Measurements from ENCODE around the gene SNX2.

SNX2 gene, protein sequence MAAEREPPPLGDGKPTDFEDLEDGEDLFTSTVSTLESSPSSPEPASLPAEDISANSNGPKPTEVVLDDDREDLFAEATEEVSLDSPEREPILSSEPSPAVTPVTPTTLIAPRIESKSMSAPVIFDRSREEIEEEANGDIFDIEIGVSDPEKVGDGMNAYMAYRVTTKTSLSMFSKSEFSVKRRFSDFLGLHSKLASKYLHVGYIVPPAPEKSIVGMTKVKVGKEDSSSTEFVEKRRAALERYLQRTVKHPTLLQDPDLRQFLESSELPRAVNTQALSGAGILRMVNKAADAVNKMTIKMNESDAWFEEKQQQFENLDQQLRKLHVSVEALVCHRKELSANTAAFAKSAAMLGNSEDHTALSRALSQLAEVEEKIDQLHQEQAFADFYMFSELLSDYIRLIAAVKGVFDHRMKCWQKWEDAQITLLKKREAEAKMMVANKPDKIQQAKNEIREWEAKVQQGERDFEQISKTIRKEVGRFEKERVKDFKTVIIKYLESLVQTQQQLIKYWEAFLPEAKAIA

DNA sequence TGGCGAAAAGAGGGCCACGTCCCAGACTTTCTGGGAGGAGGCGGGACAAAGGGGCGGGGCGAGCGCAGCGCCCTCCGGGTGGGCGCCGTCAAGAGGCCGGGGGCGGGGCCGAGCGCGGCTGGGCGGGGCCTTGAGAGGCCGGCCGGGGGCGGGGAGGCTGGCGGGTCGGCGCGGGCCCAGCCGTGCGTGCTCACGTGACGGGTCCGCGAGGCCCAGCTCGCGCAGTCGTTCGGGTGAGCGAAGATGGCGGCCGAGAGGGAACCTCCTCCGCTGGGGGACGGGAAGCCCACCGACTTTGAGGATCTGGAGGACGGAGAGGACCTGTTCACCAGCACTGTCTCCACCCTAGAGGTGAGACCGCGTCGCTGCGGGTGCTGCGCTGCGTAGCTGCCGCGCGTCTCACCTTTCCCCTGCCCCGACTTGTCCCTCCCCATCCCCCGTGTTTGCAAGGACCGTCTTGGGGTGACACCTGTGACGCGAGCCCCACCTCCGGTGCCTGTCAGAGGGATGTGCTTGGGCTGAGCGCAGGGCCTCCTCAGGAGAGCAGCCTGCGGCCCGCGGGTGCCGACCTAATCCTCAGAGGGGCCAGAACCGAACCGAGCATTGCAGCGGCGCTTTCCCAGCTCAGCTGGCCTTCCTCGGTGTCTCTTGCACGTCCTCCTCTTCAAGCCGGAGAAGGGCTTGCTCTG lies at the start of gene SNX2:
SNX2 (plus strand) TSS at position 220 of the 689 bp plus-strand sequence; CDS start at position 244, 24 bp downstream.
- Mint-ChIP-seq H3K27ac (peak within 1 kb of the TSS; percentile 91), H3K9me3 (no peaks in the 10 kb centered on the region), H3K4me3 (peak within 1 kb of the TSS; percentile 92), H3K4me1 (ENCODE audit: low read depth) (peaks cover 46% of the 10 kb centered on the region), H3K36me3 (ENCODE audit: low read depth) (peaks cover 9% of the 10 kb centered on the region), H3K27me3 (no peaks in the 10 kb centered on the region)
- peak; percentile 93 for DNase-seq

DNA sequence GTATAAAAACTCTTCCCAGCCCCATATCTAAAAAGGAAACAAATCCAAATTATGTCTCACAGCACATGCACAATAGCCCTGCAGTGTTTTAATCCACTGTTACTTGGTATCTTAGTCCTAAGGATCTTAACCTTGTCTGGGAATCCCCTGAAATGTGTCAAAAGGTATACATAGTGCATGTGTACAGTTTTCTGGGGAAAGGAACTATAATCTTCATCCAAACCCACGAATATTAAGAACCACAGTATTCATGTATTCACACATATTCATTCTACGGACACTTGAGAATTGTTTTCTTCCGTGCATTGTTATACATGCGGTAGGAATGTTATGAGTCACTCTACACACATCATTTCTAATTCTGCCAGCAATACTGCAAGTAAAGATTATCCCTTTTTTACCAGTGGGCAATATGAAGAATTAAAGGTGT lies 47.8 kb upstream of the SNX2 start:
- Mint-ChIP-seq H3K4me3 (no peak overlapping the region), H3K27me3 (peaks cover 28% of the 10 kb centered on the region), H3K27ac (no peak overlapping the region), H3K36me3 (ENCODE audit: low read depth) (no peaks in the 10 kb centered on the region), H3K9me3 (no peaks in the 10 kb centered on the region), H3K4me1 (ENCODE audit: low read depth) (peaks cover 8% of the 10 kb centered on the region)
- no peak for DNase-seq

DNA sequence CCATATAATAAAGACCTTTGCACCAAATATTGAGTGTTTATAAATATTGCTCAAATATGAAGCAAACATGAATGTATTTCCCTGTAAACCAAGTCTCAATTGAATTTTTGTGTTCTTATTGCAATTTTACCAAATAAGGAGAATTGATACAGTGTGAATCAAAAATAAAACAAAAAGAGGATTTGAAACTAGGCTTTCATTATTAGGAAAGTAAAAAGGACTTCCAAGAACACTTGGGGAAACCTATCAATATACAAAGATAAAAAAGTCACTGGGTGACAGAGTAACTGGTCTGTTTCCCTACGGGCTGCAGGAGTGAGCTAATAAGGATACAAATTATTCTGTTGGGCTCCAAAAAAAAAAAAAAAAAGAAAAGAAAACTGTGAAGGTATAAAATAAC lies 44.8 kb upstream of the SNX2 start:
- no peak for DNase-seq
- H3K27me3 Mint-ChIP-seq = peaks cover 28% of the 10 kb centered on the region
- no peak overlapping the region for H3K27ac Mint-ChIP-seq
- no peaks in the 10 kb centered on the region for H3K36me3 Mint-ChIP-seq (ENCODE audit: low read depth)
- no peak overlapping the region for H3K4me3 Mint-ChIP-seq
- H3K9me3 Mint-ChIP-seq = no peaks in the 10 kb centered on the region
- no peaks in the 10 kb centered on the region for H3K4me1 Mint-ChIP-seq (ENCODE audit: low read depth)

DNA sequence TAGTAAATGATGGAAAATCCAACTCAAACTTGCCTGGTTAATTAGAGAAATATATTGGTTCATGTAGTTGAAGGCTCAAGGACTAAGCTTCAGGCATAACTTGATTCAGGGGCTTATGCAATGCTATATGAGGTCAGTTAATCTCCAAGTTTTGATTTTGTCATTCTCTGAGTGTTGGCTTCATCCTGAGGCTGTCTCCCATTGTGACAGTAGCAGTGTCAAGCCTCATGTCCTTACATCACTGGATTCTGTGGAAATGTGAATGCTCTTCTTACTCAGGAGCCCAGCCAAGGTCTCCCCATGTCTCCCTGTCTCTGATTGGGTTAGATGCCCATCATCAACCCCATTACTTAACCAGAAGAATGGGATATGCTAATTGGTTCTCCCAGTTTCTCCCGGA lies 44.4 kb upstream of the SNX2 start:
- H3K27ac Mint-ChIP-seq = no peak overlapping the region
- peaks cover 31% of the 10 kb centered on the region for H3K27me3 Mint-ChIP-seq
- H3K36me3 Mint-ChIP-seq (ENCODE audit: low read depth) = no peaks in the 10 kb centered on the region
- H3K4me1 Mint-ChIP-seq (ENCODE audit: low read depth) = no peaks in the 10 kb centered on the region
- no peaks in the 10 kb centered on the region for H3K9me3 Mint-ChIP-seq
- no peak for DNase-seq
- H3K4me3 Mint-ChIP-seq = no peak overlapping the region

DNA sequence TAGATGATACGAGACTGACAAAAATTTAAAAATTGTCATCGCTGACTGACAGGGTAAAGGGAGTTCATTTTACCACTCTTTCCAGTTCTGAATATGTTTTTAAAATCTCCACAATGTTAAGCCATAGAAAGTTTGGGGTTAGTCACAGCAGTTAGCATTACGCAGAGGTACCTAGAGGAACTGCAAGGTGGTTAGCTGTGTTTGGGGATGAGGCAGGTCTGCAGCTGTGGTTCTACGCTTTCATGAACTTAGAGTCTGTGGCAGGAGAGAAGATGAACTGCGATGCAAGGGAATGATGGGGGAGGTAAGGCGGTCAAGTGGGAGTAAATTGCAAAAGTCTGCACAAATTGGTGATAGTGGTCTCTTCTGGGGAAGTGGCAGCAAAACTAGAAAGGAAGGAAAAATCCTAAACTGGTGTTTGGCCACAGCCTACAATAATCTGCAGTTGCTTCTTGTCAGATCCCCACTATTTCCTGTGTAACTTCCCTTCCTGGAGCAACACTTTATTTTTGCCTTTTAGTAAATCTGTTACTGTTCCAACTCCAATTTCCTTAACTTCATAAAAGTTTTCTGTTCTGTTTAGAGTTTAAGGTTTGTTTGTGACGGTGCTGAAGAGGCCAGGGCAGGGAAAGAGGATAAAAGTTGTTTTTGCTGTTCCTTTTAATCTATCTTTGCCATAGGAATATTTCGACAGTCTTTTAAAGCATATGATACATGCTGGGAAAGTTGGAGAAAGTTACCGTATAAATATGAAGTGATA lies 38.6 kb upstream of the SNX2 start:
- Mint-ChIP-seq H3K27ac (no peak overlapping the region), H3K9me3 (no peaks in the 10 kb centered on the region), H3K4me1 (ENCODE audit: low read depth) (no peaks in the 10 kb centered on the region), H3K36me3 (ENCODE audit: low read depth) (no peaks in the 10 kb centered on the region), H3K4me3 (no peak overlapping the region), H3K27me3 (peaks cover 33% of the 10 kb centered on the region)
- DNase-seq = no peak

DNA sequence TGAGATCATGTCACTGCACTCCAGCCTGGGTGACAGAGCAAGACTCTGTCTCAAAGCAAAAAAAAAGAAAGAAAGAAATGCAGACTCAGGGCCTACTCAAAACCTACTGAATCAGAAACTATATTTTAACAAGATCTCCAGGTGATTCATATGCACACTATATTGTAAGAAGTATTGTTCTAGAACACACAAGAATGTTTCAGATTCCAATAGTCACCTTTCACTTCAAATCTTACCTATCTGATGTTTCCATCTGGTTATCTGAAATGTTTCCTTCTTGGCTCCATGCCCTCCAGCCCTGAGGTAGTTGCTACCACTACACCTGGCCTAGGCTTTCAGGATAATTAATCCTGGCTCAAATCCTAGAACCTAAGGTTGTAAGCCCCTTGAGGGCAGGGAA lies 36.8 kb upstream of the SNX2 start:
- no peaks in the 10 kb centered on the region for H3K4me1 Mint-ChIP-seq (ENCODE audit: low read depth)
- peaks cover 28% of the 10 kb centered on the region for H3K27me3 Mint-ChIP-seq
- H3K9me3 Mint-ChIP-seq = no peaks in the 10 kb centered on the region
- DNase-seq = no peak
- no peak overlapping the region for H3K4me3 Mint-ChIP-seq
- H3K27ac Mint-ChIP-seq = no peak overlapping the region
- H3K36me3 Mint-ChIP-seq (ENCODE audit: low read depth) = no peaks in the 10 kb centered on the region

DNA sequence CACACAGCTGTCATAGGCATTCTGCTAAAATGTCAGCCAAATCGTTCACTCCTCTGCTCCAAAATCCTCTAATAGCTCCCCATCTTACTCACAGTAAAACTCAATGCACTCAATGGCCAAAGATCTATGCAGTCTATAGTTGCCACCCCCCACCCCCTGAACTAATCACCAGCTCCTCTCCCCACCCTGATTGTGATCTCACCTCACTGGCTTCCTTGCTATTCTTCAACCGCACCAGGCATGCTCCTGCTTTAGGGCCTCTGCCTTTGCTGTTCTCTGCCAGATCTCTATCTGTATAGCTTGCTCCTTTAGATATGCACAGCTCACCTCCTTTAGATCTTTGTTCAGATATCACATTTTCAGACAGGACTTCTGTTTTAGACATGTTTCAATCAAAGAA lies 33.2 kb upstream of the SNX2 start:
- Mint-ChIP-seq H3K36me3 (ENCODE audit: low read depth) (no peaks in the 10 kb centered on the region), H3K9me3 (no peaks in the 10 kb centered on the region), H3K4me1 (ENCODE audit: low read depth) (no peaks in the 10 kb centered on the region), H3K27ac (no peak overlapping the region), H3K27me3 (peaks cover 7% of the 10 kb centered on the region), H3K4me3 (no peak overlapping the region)
- no peak for DNase-seq

DNA sequence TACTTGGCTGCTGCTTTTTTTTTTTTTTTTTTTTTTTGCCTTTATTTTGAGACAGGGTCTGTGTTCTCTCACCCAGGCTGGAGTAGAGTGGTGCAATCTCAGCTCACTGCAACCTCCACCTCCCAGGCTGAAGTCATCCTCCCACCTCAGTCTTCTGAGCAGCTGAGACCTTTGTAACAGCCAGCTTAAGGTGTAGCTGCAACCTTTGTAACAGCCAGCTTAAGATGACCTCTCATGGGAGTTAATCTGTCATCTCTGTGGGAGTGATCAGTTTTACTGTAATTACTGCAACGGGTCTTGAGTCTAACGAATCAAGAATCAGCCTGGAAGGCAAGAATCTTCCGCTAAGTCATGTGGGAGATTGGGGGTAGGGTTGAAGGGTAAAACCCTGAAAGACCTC lies 31.6 kb upstream of the SNX2 start:
- Mint-ChIP-seq H3K4me1 (ENCODE audit: low read depth) (no peaks in the 10 kb centered on the region), H3K4me3 (no peak overlapping the region), H3K36me3 (ENCODE audit: low read depth) (no peaks in the 10 kb centered on the region), H3K9me3 (no peaks in the 10 kb centered on the region), H3K27ac (no peak overlapping the region), H3K27me3 (peaks cover 7% of the 10 kb centered on the region)
- no peak for DNase-seq

DNA sequence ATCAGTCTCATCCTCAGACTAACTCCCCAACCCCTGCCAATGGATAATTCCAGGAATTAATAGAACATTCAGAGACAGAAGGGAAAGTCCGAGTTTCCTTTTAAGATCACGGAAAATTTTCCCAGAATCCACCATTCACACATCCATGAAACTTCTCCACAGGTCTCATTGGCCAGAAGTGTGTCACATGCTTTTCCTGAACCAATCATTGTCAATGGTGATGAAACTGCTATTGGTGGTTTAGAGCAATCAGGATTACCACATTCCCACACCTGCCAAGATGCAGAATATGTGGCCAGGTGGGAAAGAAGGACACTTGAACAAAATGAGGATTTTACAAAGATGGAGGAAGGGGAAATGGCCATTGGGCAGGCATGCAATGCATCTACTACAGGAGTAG lies 29.3 kb upstream of the SNX2 start:
- Mint-ChIP-seq H3K4me1 (ENCODE audit: low read depth) (no peaks in the 10 kb centered on the region), H3K9me3 (no peaks in the 10 kb centered on the region), H3K4me3 (no peak overlapping the region), H3K27ac (no peak overlapping the region), H3K36me3 (ENCODE audit: low read depth) (no peaks in the 10 kb centered on the region), H3K27me3 (no peaks in the 10 kb centered on the region)
- no peak for DNase-seq

DNA sequence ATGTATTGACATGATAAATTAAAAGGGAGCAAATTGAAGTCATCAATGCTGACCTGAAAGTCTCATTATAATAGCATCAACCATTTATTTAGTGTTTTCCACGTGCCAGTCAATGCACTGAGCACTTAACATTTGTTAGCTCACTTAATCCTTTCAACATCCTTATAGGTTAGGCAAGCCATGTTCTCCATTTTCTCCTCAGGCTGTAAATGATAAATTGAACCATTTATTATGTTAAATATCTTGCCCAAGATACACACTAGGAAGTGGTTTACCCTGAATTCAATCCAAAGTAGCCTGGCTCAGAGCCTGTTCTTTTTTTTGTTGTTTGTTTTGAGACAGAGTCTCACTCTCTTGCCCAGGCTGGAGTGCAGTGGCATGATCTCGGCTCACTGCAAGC lies 25.0 kb upstream of the SNX2 start:
- no peaks in the 10 kb centered on the region for H3K4me1 Mint-ChIP-seq (ENCODE audit: low read depth)
- H3K36me3 Mint-ChIP-seq (ENCODE audit: low read depth) = no peaks in the 10 kb centered on the region
- H3K27ac Mint-ChIP-seq = no peak overlapping the region
- no peaks in the 10 kb centered on the region for H3K9me3 Mint-ChIP-seq
- DNase-seq = no peak
- no peak overlapping the region for H3K4me3 Mint-ChIP-seq
- peaks cover 14% of the 10 kb centered on the region for H3K27me3 Mint-ChIP-seq

DNA sequence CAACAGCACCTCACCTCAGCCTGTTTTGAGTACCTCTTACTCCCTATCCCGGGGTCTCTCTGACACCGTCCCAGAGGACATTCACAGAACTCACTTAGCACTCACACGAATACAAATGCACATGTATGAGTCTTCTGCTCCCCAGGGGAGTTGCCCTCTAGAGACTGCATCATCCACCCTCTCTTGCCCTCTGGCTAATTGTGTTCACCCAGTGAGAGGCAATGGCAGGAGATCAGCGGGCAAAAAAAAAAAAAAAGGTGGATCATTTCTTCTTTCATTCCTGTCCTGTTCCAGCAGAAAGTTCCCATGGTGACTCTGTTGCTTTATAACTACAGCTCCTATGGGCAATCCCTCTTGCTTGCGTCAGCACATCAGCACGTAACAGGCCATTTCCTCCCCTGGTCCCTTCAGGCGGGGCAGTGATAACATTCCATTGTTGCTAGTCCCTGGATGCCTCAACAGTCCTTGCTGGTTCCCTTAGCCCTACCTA lies 23.5 kb upstream of the SNX2 start:
- Mint-ChIP-seq H3K4me1 (ENCODE audit: low read depth) (peaks cover 9% of the 10 kb centered on the region), H3K4me3 (no peak overlapping the region), H3K36me3 (ENCODE audit: low read depth) (no peaks in the 10 kb centered on the region), H3K9me3 (no peaks in the 10 kb centered on the region), H3K27me3 (peaks cover 17% of the 10 kb centered on the region), H3K27ac (no peak overlapping the region)
- no peak for DNase-seq

DNA sequence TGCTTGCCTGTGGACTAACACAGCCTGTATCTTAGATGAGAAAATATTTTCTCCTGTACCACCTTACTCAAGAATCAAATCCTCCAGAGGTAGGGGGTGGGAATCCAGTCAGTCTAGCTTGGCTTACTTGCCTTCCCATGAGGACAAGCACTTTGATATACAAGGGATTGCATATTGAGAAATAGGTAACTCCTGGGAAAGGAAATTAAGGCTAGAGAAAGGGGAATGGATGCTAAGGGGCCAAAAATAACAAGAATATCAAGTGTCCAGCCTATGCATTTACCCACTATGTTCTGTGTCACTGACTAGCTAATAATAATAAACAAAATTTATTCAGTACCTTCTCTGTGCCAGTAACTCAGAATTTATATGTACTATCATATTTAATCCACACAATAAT lies 21.4 kb upstream of the SNX2 start:
- no peak overlapping the region for H3K4me3 Mint-ChIP-seq
- H3K27ac Mint-ChIP-seq = no peak overlapping the region
- H3K9me3 Mint-ChIP-seq = no peaks in the 10 kb centered on the region
- H3K4me1 Mint-ChIP-seq (ENCODE audit: low read depth) = peaks cover 20% of the 10 kb centered on the region
- DNase-seq = no peak
- no peaks in the 10 kb centered on the region for H3K36me3 Mint-ChIP-seq (ENCODE audit: low read depth)
- H3K27me3 Mint-ChIP-seq = peaks cover 17% of the 10 kb centered on the region

DNA sequence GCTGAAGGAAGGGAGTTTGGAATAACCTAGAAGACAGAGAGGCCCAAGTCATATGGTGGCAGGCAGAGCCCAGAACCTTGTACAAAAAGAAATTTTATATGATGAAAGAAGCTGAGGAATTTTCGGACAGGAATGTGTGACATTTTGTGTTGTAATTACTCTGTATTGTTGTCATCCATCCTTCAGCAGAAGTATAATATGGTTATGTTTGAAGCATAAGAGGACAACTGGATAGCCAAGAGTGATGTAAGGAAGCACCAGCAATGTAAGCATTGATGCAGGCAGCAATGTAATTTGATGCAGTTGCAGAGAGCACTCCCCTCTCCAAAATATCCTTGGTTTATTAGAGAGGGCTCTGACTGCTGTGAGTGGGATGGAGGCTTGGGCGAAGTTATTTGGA lies 19.1 kb upstream of the SNX2 start:
- Mint-ChIP-seq H3K27ac (peak overlapping the region; percentile 69), H3K9me3 (no peaks in the 10 kb centered on the region), H3K4me1 (ENCODE audit: low read depth) (peaks cover 20% of the 10 kb centered on the region), H3K27me3 (peaks cover 17% of the 10 kb centered on the region), H3K4me3 (no peak overlapping the region), H3K36me3 (ENCODE audit: low read depth) (no peaks in the 10 kb centered on the region)
- DNase-seq = no peak

DNA sequence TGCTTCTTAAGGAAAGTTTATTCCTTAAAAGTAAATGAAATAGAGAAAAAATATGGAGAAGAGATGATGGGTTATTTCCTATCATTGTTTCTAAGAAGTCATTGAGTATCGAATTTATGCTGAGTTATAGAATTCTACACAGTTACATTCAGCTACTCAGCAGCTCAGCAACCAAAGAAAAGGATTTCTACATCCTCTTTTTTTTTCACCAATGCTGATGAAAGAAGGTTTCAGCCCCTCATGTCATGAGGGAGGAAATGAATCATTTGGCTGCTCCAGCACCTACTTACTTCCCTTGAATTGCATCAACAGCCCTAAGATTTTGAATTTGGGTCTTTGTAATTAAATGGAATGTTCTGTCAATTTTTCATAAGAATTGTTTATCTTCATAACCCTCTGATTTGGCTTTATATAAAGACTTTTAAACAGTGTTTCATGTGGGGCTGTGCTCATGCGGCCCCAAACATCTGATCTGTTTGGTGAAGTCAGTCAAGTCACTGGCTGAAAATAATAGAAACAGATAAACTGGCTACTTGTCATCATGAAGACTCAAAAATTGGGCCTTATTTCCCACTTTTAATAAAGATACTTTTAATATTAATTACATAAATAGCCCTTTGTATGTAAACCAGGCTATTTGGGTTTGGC lies 18.5 kb upstream of the SNX2 start:
- no peak overlapping the region for H3K4me3 Mint-ChIP-seq
- H3K36me3 Mint-ChIP-seq (ENCODE audit: low read depth) = no peaks in the 10 kb centered on the region
- peaks cover 12% of the 10 kb centered on the region for H3K27me3 Mint-ChIP-seq
- DNase-seq = no peak
- H3K4me1 Mint-ChIP-seq (ENCODE audit: low read depth) = peaks cover 20% of the 10 kb centered on the region
- H3K9me3 Mint-ChIP-seq = no peaks in the 10 kb centered on the region
- H3K27ac Mint-ChIP-seq = peak overlapping the region; percentile 69
